Iris pigment epithelial cell (primary cell): ENCODE measurements around the gene FCHSD2.

ENCODE experiments used
- DNase-seq: peaks from one replicate; pipeline ENCODE4 v3.0.0-alpha.2; 2011; ENCODE audit warnings: low read depth

FCHSD2 gene

GRCh38 chr11:72968390-72968789 lies 173.7 kb downstream of the FCHSD2 start:
- no peak for DNase-seq

- peak; percentile 41 for DNase-seq
These were observed 176.4 kb downstream of the FCHSD2 start for GRCh38 chr11:72965672-72966071.

- DNase-seq: no peak
These were observed 179.4 kb downstream of the FCHSD2 start for GRCh38 chr11:72962717-72963116.

- DNase-seq: peak; percentile 85
These were observed 180.0 kb downstream of the FCHSD2 start for GRCh38 chr11:72962084-72962483.

GRCh38 chr11:72959998-72960731 lies 182.0 kb downstream of the FCHSD2 start:
- DNase-seq: no peak

GRCh38 chr11:72958791-72959190 lies 183.3 kb downstream of the FCHSD2 start:
- peak; percentile 41 for DNase-seq

- no peak for DNase-seq
These were observed 186.7 kb downstream of the FCHSD2 start for GRCh38 chr11:72955466-72955865.

- DNase-seq: no peak
These were observed 187.3 kb downstream of the FCHSD2 start for GRCh38 chr11:72954860-72955259.

GRCh38 chr11:72953637-72954036 lies 188.5 kb downstream of the FCHSD2 start:
- no peak for DNase-seq

- DNase-seq: no peak
These were observed 190.2 kb downstream of the FCHSD2 start for GRCh38 chr11:72951888-72952287.

- DNase-seq: peak; percentile 43
These were observed 190.9 kb downstream of the FCHSD2 start for GRCh38 chr11:72951193-72951592.

GRCh38 chr11:72950685-72951084 lies 191.4 kb downstream of the FCHSD2 start:
- no peak for DNase-seq

- DNase-seq: peak; percentile 18
These were observed 194.9 kb downstream of the FCHSD2 start for GRCh38 chr11:72947229-72947628.

GRCh38 chr11:72943664-72944063 lies 198.5 kb downstream of the FCHSD2 start:
- no peak for DNase-seq

- no peak for DNase-seq
These were observed 201.7 kb downstream of the FCHSD2 start for GRCh38 chr11:72940417-72940816.

- DNase-seq: no peak
These were observed 203.1 kb downstream of the FCHSD2 start for GRCh38 chr11:72939031-72939430.

GRCh38 chr11:72937439-72937838 lies 204.7 kb downstream of the FCHSD2 start:
- DNase-seq: no peak

- DNase-seq: no peak
These were observed 206.4 kb downstream of the FCHSD2 start for GRCh38 chr11:72935700-72936099.

GRCh38 chr11:72932132-72932570 lies 210.0 kb downstream of the FCHSD2 start:
- DNase-seq: peak; percentile 43

- peak; percentile 64 for DNase-seq
These were observed 212.1 kb downstream of the FCHSD2 start for GRCh38 chr11:72930008-72930407.

- no peak for DNase-seq
These were observed 212.9 kb downstream of the FCHSD2 start for GRCh38 chr11:72929256-72929655.

- DNase-seq: no peak
These were observed 214.7 kb downstream of the FCHSD2 start for GRCh38 chr11:72927380-72927779.

GRCh38 chr11:72926076-72926475 lies 216.0 kb downstream of the FCHSD2 start:
- no peak for DNase-seq

- DNase-seq: no peak
These were observed 216.5 kb downstream of the FCHSD2 start for GRCh38 chr11:72925656-72926055.
